HG02623 (cell line): ENCODE data around the gene NUP37.
A peak's percentile ranks its signal among the peaks of the same experiment; 100 is the strongest.
"Not testable (repeated sequence)": the region's sequence is repeated elsewhere in the genome, so short reads cannot be mapped to it uniquely, and the experiment has no call there.

Experiments
- ATAC-seq: cut with Tn5 transposase; IDR thresholded peaks from one replicate; pipeline ENCODE4 v1.9.1; 2021; ENCODE audit warnings: moderate library complexity; ENCODE audit not compliant: unreplicated experiment

Gene NUP37, protein sequence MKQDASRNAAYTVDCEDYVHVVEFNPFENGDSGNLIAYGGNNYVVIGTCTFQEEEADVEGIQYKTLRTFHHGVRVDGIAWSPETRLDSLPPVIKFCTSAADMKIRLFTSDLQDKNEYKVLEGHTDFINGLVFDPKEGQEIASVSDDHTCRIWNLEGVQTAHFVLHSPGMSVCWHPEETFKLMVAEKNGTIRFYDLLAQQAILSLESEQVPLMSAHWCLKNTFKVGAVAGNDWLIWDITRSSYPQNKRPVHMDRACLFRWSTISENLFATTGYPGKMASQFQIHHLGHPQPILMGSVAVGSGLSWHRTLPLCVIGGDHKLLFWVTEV

DNA sequence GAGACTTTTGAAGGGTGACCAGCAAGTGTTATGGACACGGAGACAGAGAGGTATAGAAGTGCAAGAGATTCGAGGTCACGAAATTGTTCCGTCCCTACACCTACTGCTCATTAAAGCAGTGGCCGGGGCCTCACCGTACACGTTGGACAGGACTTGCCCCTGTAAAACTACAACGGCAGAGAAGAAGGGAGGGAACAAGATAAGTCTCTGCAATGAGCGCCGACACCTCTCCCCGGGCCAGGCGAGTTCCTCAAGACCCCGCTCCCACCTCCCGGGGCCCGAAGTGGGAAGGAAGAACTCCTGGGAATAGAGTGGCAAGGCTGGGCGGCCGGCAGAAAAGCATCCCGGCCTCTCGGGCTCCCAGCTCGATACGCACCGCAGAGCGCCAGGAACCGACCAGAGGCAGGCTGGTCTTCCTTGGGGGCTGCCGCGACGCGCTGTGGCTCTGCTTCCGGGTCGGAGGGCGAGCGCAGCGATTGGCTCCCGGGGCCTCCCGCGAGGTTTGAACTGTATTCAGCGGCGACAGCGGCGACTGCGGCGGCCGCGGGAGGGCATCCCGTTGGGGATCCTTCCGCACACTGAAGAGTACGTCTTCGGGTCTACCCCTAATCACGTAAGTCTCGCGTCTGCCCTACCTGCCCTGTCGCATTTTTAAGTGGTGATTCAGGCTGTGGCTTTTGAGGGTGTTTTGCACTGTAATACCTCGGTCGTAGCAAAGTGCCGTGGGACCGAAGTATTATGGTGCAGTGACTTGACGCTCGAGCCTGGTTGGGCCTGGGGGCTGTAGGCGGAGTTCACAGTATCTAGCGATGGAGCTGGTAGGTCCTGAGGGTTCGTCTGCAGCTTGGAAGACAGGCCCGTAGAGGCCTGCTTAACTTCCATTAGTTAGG lies at the start of gene NUP37, which contains the start of gene PARPBP:
NUP37 (minus strand) TSS at position 441 of the 890 bp plus-strand sequence. CDS start 1,596 bp downstream, outside the sequence.
PARPBP (plus strand) TSS at position 510 of the 890 bp plus-strand sequence. CDS start 3,706 bp downstream, outside the sequence.
- peak; percentile 97 for ATAC-seq

DNA sequence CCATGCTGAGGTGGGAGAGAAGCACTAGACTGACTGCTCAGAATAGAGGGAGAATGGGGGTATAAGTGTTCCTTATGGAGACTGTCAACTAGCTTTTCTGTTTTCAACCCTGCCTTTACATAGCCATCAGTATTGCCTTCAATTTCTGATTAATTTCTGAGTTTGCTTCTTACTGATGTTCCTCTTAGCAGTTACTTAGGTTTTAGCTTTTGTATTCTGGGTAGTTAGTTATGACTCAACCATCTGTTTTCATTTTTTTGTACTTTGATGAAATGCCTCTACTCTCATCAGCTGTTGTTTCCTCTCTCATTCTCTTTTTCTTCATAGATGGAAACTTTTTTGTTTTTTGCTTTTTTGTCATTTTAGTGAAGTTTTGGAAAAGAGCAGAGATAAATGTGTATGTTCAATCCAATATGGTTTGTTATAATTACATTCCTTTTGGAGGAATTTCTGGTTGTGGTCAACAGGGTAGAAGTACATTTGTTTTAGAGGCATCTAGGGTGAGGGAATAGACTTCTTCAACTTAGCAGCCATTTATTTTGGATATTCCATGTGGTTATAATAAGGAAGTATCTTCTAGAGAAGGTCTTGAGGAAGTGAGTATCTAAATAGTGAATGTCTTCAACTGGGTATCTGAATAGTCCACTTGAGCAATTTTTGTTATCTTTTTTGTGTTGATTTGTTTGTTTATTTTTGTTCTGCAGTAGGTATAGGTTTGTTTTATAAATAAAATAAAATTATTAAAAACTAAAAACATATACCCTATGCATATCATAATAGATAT lies 48.1 kb upstream of the NUP37 start:
- peak; percentile 45 for ATAC-seq

DNA sequence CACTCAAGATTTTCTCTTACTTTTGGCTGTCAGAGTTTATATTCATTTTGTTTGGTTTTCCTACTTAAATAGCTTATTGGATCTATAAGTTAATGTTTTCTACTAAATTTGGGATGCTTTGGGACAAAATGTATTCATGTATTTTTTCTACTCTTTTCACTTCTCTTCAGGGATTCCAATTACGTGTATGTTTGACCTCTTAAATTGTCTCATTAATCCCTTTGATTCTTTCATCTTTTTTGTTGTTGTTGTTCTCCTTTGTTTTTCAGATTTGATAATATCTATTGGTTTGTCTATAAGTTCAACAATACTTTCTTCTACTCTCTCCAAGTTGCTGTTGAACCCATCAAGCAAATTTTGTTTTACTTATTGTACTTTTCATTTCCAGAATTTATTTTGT lies 43.5 kb upstream of the NUP37 start:
- ATAC-seq, result no peak

DNA sequence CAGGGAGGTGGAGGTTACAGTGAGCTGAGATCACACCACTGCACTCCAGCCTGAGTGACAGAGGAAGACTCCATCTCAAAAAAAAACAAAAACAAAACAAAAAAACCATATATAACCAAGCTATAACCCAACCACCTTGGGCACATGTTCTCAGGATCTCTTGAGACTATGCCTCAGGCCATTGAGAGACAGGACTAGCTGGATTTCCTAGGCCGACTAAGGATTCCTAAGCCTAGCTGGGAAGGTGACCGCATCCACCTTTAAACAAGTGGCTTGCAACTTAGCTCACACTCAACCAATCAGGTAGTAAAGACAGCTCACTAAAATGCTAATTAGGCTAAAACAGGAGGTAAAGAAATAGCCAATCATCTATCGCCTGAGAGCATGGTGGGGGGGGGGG lies 35.3 kb upstream of the NUP37 start:
- not testable (repeated sequence) for ATAC-seq

DNA sequence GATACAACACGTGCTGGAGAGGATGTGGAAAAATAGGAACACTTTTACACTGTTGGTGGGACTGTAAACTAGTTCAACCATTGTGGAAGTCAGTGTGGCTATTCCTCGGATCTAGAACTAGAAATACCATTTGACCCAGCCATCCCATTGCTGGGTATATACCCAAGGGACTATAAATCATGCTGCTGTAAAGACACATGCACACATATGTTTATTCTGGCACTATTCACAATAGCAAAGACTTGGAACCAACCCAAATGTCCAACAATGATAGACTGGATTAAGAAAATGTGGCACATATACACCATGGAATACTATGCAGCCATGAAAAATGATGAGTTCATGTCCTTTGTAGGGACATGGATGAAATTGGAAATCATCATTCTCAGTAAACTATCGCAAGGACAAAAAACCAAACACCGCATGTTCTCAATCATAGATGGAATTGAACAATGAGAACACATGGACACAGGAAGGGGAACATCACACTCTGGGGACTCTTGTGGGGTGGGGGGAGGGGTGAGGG lies 27.2 kb upstream of the NUP37 start:
- ATAC-seq, result not testable (repeated sequence)

DNA sequence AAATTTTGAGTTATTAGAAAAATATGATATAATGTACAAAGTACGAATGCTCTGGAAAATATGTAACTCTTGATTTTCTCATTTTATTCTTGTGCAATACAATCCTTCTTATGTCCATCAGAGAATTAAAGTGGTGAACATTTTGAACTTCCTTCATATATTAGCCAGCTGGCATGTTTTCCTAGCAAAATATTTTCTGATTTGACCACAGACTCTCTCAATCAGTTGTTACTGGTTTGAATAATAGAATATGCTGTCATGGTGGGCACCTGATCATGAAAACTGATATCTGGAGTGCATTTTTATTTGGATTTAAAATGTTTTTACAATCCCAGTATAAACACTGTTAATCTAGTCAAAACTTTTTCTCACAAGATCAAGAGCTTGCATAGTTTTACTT lies 24.3 kb upstream of the NUP37 start:
- no peak for ATAC-seq

DNA sequence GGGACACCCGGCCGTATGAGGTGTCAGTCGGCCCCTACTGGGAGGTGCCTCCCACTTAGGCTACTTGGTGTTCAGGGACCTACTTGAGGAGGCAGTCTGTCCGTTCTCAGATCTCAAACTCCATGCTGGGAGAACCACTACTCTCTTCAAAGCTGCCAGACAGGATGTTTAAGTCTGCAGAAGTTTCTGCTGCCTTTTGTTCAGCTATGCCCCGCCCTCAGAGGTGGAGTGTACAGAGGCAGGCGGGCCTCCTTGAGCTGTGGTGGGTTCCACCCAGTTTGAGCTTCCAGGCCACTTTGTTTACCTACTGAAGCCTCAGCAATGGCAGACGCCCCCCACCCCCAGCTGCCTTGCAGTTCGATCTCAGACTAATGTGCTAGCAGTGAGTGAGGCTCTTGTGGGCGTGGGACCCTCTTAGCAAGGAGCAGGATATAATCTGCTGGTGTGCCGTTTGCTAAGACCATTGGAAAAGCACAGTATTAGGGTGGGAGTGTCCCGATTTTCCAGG lies 23.0 kb upstream of the NUP37 start:
- not testable (repeated sequence) for ATAC-seq

DNA sequence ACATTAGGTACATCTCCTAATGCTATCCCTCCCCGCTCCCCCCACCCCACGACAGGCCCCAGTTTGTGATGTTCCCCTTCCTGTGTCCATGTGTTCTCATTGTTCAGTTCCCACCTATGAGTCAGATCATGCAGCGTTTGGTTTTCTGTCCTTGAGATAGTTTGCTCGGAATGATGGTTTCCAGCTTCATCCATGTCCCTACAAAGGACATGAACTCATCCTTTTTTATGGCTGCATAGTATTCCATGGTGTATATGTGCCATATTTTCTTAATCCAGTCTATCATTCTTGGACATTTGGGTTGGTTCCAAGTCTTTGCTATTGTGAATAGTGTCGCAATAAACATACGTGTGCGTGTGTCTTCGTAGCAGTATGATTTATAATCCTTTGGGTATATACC lies 17.7 kb upstream of the NUP37 start:
- ATAC-seq, result not testable (repeated sequence)

DNA sequence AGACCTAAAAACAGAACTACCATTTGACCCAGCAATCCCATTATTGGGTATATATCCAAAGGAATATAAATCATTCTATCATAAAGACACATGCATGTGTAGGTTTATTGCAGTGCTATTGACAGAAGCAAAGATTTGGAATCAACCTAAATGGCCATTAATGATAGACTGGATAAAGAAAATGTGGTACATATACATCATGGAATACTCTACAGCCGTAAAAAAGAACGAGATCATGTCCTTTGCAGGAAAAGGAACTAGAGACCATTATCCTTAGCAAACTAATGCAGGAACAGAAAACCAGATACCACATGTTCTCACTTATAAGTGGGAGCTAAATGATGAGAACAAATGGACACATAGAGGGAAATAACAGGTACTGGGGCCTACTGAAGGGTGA lies 11.5 kb upstream of the NUP37 start:
- ATAC-seq, result not testable (repeated sequence)

DNA sequence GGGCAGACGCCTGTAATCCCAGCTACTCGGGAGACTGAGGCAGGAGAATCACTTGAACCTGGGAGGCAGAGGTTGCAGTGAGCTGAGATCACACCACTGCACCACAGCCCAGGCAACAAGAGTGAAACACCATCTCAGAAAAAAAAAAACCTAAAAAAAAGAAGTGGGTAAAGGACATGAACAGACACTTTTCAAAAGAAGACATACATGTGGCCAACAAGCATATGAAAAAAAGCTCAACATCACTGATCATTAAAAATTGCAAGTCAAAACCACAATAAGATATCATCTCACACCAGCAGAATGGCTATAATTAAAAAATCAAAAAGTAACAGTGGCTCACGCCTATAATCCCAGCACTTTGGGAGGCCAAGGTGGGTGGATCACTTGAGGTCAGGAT lies 10.8 kb upstream of the NUP37 start:
- ATAC-seq, result not testable (repeated sequence)

DNA sequence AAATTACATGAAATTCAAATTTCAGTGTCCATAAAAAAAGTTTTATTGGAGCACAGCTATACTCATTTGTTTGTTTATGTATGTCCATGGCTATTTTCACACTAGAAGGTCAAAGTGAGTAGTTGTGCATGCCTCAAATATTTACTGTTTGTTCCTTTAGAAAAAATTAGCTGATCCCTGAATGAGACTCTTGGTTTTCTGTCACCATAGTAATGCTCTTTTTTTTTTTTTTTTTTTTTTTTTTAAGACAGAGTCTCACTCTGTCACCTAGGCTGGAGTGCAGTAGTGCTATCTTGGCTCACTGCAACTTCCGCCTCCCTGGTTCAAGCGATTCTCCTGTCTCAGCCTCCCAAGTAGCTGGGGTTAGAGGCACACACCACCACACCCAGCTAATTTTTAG lies 1.4 kb upstream of the NUP37 start:
- ATAC-seq, result not testable (repeated sequence)

DNA sequence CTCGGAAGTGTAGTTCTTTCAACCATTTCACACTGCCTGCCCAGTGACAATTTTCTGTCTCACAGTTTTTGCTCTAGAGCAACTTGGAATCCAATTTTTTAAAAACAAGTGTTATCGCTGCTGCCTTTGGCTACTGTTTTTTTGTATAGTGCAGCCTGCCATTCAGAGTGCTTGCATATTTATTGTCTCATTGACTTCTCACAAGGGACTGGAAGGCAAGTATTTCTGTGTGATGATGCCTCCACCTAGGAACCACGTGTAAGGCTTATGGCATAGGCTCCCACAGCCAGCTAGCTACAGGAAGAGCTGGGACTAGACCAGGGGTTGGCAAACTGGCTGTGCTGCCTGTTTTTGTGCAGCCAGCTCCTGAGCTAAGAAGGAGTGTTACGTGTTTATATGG lies 972 bp upstream of the NUP37 start:
- ATAC-seq, result no peak

DNA sequence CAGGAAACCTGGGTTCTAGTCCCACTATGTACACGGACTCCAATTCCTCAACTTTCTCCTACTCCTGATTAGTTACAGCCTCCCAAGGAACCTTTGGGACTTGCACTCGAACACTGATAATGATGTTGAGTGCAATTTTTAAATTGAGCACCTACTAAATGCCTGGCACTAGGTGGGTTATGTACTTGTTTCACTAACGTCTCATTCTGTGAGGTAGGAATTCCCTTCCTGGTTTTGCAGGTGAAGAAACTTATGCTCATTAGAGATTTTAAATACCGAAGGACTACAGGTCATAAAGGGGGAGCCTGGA lies 605 bp upstream of the NUP37 start:
- ATAC-seq, result no peak

DNA sequence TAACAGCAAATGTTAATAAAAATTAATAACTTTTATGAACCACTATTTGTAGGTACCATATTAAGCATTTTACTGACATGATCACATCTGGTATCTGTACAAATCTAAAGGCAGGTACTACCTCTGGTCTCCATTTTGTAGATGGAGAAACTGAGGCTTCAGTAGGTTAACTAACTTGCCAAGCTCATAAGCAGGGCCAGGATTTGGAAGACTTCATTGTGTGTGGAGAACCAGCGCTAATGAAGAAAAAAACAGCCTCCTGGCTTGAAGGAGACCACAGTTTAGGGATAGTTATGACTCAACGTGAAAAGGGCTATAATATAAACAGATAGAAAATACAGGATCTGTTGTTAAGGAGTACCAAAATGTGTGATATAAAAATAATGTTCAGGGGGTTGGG lies 1.0 kb downstream of the NUP37 start:
- no peak for ATAC-seq

DNA sequence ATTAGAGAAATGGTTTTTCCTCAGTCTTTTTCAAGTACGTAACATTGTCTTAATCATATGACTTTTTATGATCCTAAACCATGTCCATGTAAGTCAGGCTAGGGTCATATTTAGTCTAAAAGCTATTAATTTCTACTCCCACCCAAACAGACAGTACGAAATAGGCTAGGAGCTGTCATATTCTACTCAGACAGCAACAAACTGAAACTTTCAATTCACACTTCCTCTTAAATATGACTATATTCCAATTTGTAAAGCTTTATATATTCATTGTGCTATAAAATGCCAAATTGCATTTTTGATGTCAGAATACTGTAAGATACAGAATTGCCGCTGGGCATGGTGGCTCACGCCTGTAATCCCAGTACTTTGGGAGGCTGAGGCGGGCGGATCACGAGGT lies 3.5 kb downstream of the NUP37 start:
- no peak for ATAC-seq

DNA sequence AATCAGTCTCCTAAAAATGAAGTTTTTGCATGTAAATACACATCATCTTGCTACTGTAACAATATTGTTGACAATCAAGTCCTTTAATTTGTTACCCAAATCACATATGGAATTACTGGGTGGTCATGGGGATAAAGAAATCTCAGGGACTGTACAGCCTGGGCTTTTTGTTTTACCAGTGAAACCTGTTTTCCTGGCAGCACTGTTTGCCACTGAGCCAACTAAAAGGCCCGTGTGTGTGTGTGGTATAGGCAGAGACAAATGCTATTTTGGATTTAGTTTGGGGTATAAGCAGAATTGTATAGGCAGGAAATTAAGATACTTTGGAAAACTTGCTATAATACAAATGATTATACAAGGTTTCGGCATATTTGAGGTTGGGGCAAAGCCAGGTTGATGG lies 5.7 kb downstream of the NUP37 start:
- no peak for ATAC-seq

DNA sequence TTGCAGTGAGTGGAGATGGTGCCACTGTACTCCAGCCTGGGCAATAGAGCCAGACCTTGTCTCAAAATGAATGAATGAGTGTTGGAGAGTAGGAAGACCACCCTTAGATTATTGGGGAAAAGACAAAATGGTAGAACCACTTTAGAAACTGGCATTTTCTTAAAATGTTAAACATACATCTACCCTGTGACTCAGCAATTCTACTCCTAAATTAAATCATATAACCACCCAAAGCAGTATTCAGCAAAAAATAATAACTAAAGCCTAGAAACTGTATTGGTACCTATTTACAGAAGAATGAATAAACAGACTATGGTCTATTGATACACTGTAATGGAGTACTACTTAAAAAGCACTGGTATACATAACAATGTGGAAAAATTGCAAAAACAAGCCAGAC lies 9.1 kb downstream of the NUP37 start:
- no peak for ATAC-seq

DNA sequence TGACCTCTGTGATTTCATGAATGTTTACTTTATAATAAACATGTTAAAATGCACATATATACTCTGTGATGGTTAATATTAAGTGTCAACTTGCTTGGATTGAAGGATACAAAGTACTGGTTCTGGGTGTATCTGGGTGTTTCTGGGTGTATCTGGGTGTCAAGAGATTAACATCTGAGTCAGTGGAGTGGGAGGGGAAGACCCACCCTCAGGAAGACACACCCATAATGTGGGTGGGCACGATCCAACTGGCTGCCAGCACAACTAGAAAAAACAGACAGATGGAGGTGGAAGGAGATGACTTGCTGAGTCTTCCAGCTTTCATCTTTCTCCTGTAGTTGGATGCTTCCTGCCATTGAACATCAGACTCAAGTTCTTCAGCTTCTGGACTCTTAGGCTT lies 11.9 kb downstream of the NUP37 start:
- ATAC-seq, result no peak

DNA sequence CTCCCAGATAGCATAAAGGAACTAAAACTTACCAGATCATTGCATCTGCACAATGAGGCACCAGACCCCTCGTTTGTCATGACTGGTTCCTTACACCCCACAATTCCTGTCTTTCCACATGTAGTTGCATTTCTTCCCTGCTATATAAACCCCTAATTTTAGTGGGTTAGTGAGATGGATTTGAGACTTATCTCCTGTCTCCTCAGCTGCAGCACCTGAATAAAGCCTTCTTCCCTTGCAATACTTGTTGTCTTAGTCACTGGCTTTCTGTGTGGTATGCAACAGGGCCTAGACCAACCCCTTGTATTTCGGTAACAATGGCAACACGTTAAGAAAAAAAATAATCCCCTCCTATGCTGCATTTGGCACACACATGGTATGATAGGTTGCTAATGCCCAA lies 13.0 kb downstream of the NUP37 start:
- ATAC-seq, result no peak

DNA sequence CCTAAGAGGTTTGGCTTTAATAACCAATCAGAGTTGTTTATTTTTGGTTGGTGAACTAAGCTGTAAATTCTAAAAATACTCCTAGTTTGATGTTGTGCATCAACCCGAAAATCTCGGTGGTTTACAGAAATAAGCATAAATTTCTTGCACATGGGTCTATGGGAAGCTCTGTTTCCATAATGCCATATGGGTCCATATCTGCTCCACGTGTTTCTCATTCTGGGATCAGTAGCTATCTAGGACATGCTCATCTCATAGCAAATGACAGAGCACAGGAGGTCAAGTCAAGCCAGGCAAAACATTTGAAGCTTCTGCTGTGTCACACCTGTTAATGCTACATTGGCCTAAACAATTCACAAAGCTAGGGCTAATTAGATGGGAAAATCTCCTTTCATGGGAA lies 23.1 kb downstream of the NUP37 start:
- no peak for ATAC-seq

DNA sequence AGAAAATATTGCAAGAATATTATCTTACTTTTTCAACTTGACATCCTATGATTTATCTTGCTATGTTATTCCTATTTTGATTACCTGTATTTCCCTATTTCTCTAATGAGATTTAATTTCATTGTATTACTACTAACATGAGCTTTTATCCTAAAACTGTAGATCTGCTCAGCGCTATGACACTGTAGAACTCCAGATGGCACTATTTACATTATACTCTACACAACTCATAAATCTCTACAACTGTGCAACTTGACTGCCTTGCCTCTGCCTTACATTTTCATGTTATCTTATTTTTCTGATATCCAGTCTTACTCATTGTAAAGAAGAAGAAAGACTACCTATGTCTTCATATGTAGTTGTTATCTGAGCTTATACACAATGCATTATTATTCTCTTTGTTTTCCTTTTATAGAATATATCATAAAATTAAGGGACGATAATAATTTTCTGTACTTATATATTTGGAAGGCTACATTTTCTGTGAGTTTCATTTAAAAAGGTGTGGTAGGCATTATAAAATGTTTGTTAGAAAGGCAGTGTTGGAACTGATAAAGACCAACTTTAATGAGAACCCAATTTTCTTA lies 24.1 kb downstream of the NUP37 start:
- no peak for ATAC-seq
